HG03442 (cell line): ENCODE results near the gene CYP2U1.

Experiments used
- ATAC-seq: cut with Tn5 transposase; IDR thresholded peaks from one replicate; pipeline ENCODE4 v1.9.1; 2021; ENCODE audit warnings: mild to moderate bottlenecking, moderate library complexity; ENCODE audit not compliant: unreplicated experiment

The CYP2U1 gene

DNA sequence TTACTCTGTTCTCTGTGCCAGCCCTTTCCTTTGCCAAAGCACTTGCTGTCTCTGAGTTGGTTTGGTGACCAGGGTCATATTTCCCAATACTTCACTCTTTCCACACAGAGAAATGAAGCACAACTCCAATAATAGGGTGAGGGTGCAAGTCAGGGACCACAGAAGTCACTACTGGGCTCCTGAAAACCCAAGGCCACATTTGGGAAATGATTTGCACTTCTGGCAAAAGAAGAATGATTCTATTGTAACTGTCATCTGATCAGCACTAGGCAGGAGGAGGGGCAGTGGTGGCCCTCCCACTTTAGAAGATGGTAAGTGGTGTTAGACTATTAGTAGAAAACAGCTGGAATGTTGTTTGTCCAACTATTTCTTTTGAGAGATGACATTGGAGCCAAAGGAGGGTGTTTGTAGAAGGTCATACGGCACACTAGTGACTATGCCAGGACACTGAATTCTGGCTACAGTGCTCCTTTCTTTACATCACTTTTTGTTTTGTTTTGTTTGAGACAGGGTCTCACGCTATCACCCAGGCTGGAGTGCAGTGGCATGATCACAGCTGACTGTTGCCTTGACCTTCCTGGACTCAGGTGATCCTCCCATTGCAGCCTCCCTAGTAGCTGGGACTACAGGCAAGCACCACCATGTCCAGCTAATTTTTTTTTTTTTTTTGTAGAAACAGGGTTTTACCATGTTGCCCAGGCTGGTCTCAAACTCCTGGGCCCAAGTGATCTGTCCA is 47.5 kb downstream of the CYP2U1 start:
- no peak for ATAC-seq

DNA sequence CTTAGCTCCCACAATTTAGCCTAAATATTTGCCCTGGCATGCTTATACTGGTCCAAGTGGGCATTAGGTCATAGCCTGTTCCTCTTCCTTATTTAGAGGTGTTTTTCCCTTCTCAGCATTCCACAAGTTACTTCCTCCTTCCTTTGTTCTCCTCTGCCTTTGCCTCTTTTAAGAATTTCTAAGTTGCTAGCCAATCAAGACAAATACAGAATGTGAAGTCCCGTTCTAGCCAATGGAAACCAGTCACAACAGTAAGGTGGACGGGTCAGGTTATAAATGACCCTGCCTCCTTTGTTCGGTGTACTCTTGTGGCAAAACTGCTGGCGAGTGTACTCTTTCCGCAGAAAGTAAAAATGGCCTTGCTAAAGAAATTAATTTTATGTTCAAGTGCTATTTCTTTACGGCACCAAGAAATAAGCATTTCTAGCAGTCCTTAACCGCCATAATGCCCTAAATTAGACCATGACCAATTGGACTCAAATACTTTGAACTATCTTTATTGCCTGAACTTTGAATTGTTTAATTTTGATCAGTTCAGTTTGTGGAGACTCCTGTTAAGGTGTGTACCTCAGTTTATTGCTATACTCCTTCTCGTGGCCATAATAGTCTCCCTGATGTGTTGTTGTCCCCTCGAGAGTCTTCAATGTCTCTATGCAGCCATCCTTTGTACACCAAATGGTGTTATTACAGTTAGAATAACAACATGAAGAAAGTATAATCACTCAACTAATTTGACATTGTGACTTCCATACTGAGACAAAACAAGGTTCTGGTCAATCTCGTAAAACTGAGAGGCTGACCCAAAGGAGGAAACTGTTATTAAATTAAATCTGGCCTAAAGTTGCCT is 56.8 kb downstream of the CYP2U1 start:
- no peak for ATAC-seq

GRCh38 chr4:107988763-107989035 is 57.4 kb downstream of the CYP2U1 start:
- no peak for ATAC-seq

- ATAC-seq: no peak
Measured at GRCh38 chr4:107989162-107989536, 57.8 kb downstream of the CYP2U1 start.

- ATAC-seq: peak; percentile 98
Measured at GRCh38 chr4:107989537-107990386, 58.4 kb downstream of the CYP2U1 start, which contains the start of gene HADH. TSS of gene HADH (plus strand) at chr4:107989889. CDS start at chr4:107989933, 44 bp downstream.

DNA sequence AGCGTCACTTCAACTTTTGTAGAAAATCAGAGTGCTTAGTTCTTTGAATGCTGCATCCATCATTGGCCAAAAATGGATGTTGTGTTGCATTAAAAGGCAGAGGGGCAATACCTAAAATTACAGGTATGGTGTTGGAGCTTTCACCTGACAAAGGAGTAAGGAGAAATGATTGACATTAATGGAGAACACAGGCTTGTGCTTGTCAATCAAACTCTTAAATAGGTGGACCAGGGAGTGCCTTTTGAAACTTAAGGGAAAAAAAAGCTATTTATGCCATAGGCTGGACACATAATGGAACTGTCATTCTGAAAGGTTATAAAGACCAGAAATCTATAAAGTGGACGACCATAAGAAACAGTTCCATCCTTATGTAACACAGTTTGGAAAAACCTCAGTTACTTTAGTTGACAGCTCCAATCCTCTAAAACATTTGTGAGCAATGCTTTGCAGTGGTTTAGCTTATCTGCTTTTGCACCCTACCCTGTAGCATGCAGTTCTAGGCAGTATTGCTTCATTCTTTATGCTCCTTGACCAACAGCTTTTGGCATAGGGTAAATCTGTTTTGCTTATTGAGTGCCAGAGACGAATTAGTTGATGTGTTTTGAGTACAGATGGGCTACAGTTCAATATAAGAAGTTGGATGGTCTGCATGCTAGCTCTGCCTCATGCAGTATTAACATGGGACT is 60.7 kb downstream of the CYP2U1 start:
- no peak for ATAC-seq

- ATAC-seq: peak; percentile 28
Measured at GRCh38 chr4:107993969-107994368, 62.6 kb downstream of the CYP2U1 start.

DNA sequence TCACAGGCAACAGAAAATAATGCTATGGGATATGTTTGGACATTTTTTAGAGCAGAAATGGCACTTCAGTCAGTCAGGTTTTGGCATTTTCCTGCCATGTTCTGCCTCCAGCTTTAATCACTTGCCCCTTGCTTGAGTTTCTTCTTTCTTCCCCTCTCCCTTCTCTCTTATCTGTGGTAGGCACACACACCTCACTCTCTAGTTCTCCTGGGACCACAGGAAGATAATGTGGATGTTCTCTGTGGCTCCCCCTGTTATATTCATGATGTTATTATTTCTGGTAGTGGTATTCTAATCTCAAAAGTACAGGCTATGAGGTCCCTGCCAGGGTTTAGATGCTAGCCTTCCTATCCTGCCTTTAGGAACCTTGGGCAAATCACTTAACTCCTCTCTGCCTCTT is 63.5 kb downstream of the CYP2U1 start:
- ATAC-seq: no peak

GRCh38 chr4:107996949-107997788 is 65.8 kb downstream of the CYP2U1 start:
- ATAC-seq: no peak

GRCh38 chr4:107997794-107998193 is 66.4 kb downstream of the CYP2U1 start:
- ATAC-seq: no peak

- no peak for ATAC-seq
Measured at GRCh38 chr4:107999932-108000539, 68.7 kb downstream of the CYP2U1 start.

GRCh38 chr4:108001540-108002135 is 70.3 kb downstream of the CYP2U1 start:
- no peak for ATAC-seq
